Measurements from ENCODE around the gene HINFP.

GRCh38 chr11:119144825-119145486, 23.6 kb downstream of the HINFP start:
- TF ChIP-seq CTCF (IDR thresholded peaks at IDR 0.05) (peak in 5 of 6 experiments; percentile 42 to 66 (median 62)), POLR2A (IDR thresholded peaks at IDR 0.05) (no peak)

Data from Peyer's patch (tissue), 4 donors.